Measurements from ENCODE around the gene KPNA2. TPM values are rescaled to one million over a fixed set of nuclear protein-coding genes. Genes with fewer than 3 reads are reported as not detected.

KPNA2 gene
- total and polyA plus RNA-seq, 2 of the 13 experiments (the other 11 are each of a cell fraction or from before 2014, with no cell fraction given): 111 to 305 TPM

GRCh38 chr17:68033636-68034451, 1.7 kb upstream of the KPNA2 start (continued):
- TF ChIP-seq, protein P1, sequence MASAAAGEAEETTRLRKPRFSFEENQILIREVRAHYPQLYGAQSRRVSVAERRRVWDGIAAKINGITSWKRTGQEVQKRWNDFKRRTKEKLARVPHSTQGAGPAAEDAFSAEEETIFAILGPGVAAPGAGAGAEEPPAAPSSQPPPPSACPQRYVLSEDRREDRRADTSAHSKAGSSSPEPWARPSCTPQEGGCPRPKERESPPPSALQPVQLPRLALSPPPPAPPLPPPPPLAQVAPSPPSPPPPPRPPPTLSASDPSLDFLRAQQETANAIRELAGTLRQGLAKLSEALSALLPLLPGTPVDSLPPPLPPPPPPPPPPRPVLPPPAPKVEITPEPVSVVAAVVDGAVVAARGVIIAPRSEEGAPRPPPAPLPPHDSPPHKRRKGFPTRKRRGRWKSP (CRISPR knock-in tag; IDR thresholded peaks at IDR 0.05): 0 out of 2 replicates have a peak, but pooled peaks have one; percentile 9
- TF ChIP-seq ZNF670 (CRISPR knock-in tag; IDR thresholded peaks at IDR 0.05; ENCODE audit: borderline replicate concordance) (peak; percentile 26; the same call in 1 of the 2 replicates), HMG20A (CRISPR knock-in tag; IDR thresholded peaks at IDR 0.05; ENCODE audit: borderline replicate concordance) (0 out of 2 replicates have a peak, but pooled peaks have one; percentile 15), ZFY (CRISPR knock-in tag; IDR thresholded peaks at IDR 0.05) (peak; percentile 32; the same call in 1 of the 2 replicates), TBX2 (CRISPR knock-in tag; IDR thresholded peaks at IDR 0.05; ENCODE audit: borderline replicate concordance) (peak; percentile 29; the same call in 1 of the 2 replicates), ZNF598 (CRISPR knock-in tag; IDR thresholded peaks at IDR 0.05; ENCODE audit: borderline replicate concordance) (peak; percentile 53; the same call in 1 of the 2 replicates), TEF (CRISPR knock-in tag; IDR thresholded peaks at IDR 0.05) (0 out of 2 replicates have a peak, but pooled peaks have one; percentile 31), U2AF2 (IDR thresholded peaks at IDR 0.05; ENCODE audit: low read depth, low read length) (no peak), TEAD3 (CRISPR knock-in tag; optimal IDR thresholded peaks at IDR 0.05; ENCODE audit: borderline replicate concordance) (peak; percentile 98), FOXA3 (CRISPR knock-in tag; IDR thresholded peaks at IDR 0.05) (peak; percentile 18; the same call in 1 of the 2 replicates), XBP1 (CRISPR knock-in tag; IDR thresholded peaks at IDR 0.05) (no peak), THYN1 (CRISPR knock-in tag; IDR thresholded peaks at IDR 0.05; ENCODE audit: borderline replicate concordance, low read depth) (0 out of 2 replicates have a peak, but pooled peaks have one; percentile 85), SP5 (CRISPR knock-in tag; IDR thresholded peaks at IDR 0.05; ENCODE audit: borderline replicate concordance, low read depth) (peak; percentile 11; the same call in 1 of the 2 replicates), GATAD1 (CRISPR knock-in tag; IDR thresholded peaks at IDR 0.05) (peak; percentile 33; the same call in 1 of the 2 replicates), RFX5 (IDR thresholded peaks at IDR 0.05; ENCODE audit: low read depth, low read length) (0 out of 2 replicates have a peak, but pooled peaks have one; percentile 30), ETV5 (CRISPR knock-in tag; IDR thresholded peaks at IDR 0.05; ENCODE audit: borderline replicate concordance) (0 out of 2 replicates have a peak, but pooled peaks have one; percentile 13), ZNF619 (CRISPR knock-in tag; IDR thresholded peaks at IDR 0.05) (no peak), ZNF343 (CRISPR knock-in tag; IDR thresholded peaks at IDR 0.05) (no peak), LCORL (IDR thresholded peaks at IDR 0.05) (peak; percentile 78; the same call in 1 of the 2 replicates), LCORL (CRISPR knock-in tag; IDR thresholded peaks at IDR 0.05) (peak; percentile 21; the same call in 1 of the 2 replicates)
- TF ChIP-seq, protein P2, sequence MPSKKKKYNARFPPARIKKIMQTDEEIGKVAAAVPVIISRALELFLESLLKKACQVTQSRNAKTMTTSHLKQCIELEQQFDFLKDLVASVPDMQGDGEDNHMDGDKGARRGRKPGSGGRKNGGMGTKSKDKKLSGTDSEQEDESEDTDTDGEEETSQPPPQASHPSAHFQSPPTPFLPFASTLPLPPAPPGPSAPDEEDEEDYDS (CRISPR knock-in tag; IDR thresholded peaks at IDR 0.05): peak; percentile 84
- TF ChIP-seq, protein P3, sequence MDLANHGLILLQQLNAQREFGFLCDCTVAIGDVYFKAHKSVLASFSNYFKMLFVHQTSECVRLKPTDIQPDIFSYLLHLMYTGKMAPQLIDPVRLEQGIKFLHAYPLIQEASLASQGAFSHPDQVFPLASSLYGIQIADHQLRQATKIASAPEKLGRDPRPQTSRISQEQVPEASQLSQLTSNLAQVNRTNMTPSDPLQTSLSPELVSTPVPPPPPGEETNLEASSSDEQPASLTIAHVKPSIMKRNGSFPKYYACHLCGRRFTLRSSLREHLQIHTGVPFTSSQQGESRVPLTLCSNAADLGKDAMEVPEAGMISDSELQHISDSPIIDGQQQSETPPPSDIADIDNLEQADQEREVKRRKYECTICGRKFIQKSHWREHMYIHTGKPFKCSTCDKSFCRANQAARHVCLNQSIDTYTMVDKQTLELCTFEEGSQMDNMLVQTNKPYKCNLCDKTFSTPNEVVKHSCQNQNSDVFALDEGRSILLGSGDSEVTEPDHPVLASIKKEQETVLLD (CRISPR knock-in tag; IDR thresholded peaks at IDR 0.05; ENCODE audit: low read depth): no peak
- TF ChIP-seq, protein P4, sequence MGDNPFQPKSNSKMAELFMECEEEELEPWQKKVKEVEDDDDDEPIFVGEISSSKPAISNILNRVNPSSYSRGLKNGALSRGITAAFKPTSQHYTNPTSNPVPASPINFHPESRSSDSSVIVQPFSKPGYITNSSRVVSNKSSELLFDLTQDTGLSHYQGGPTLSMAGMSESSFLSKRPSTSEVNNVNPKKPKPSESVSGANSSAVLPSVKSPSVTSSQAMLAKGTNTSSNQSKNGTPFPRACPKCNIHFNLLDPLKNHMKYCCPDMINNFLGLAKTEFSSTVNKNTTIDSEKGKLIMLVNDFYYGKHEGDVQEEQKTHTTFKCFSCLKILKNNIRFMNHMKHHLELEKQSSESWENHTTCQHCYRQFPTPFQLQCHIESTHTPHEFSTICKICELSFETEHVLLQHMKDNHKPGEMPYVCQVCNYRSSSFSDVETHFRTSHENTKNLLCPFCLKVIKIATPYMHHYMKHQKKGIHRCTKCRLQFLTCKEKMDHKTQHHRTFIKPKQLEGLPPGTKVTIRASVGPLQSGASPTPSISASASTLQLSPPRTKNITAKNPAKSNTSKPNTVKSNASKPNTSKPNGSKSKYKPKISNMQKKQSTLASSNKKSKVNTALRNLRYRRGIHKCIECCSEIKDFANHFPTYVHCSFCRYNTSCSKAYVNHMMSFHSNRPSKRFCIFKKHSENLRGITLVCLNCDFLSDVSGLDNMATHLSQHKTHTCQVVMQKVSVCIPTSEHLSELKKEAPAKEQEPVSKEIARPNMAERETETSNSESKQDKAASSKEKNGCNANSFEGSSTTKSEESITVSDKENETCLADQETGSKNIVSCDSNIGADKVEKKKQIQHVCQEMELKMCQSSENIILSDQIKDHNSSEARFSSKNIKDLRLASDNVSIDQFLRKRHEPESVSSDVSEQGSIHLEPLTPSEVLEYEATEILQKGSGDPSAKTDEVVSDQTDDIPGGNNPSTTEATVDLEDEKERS (CRISPR knock-in tag; IDR thresholded peaks at IDR 0.05): peak; percentile 39; the same call in 1 of the 2 replicates

Data from HepG2 (cell line).